HCT116 (cell line): ENCODE data around the gene TMEM132A. TPM values are rescaled to one million over a fixed set of nuclear protein-coding genes. Genes with fewer than 3 reads are reported as not detected.
A peak's percentile ranks its signal among the peaks of the same experiment; 100 is the strongest.

ENCODE experiments used
- ATAC-seq: fragments of 200-7000 bp; cut with Tn5 transposase; 2 replicates; pipeline ENCODE4 v1.9.1; 2020; ENCODE audit warnings: mild to moderate bottlenecking, moderate library complexity
- BruUV-seq: library from RNA; stranded (reverse); fragments of 400-500 nt; replicated peaks from 2 replicates; lab custom pipeline; 2021; lab: Mats Ljungman, UMichigan
- CTCF ChIA-PET: fragments of 300-600 bp; sonication (Branson Sonifier 250); formaldehyde crosslinking; loops from one replicate; lab custom pipeline; 2021; ENCODE audit warnings: antibody characterized with exemption; lab: Charles Lee
- POLR2A ChIA-PET: fragments of 300-600, 350-600 bp; sonication (Branson Sonifier 250); formaldehyde crosslinking; loops from one replicate; lab custom pipeline; 2021; ENCODE audit warnings: antibody characterized with exemption; lab: Charles Lee
- RAD21 ChIA-PET, 2 experiments: fragments of 300-600 bp; sonication (Branson Sonifier 250); formaldehyde crosslinking; loops; one replicate each; lab custom pipeline; 2023; ENCODE audit warnings: low total read pairs in 2 of 2; ENCODE audit not compliant: uncharacterized antibody in 2 of 2, unreplicated experiment in 2 of 2, low non-redundant PET in 1 of 2; lab: Charles Lee
- DNase-seq: peaks from one replicate; pipeline ENCODE4 v3.0.0-alpha.2; 2010; ENCODE audit warnings: low read depth, low spot score
- H2AFZ ChIP-seq: fragments of 200-600 bp; shearing (Covaris generic), sonication (generic); 2 replicates; pipeline ENCODE4 v1.6.1; 2017; ENCODE audit warnings: low read depth, mixed run types, mixed read lengths, antibody characterized with exemption, low read length; ENCODE audit not compliant: poor library complexity, severe bottlenecking
- H3K27ac ChIP-seq: 2 replicates; pipeline ENCODE4 v1.5.1; 2012; ENCODE audit warnings: low read depth, low read length
- H3K27me3 ChIP-seq: fragments of 200-600 bp; sonication (generic); 2 replicates; pipeline ENCODE4 v1.6.1; 2016; ENCODE audit warnings: mixed run types, low read length, mixed read lengths; ENCODE audit not compliant: insufficient read depth
- H3K36me3 ChIP-seq, 2 experiments: fragments of 200-500 bp in 1 of 2; fragments of 200-600 bp in 1 of 2; sonication (Bioruptor generic) in 1 of 2; sonication (generic) in 1 of 2; 2 replicates each; pipeline versions ENCODE4 v1.5.1 to v1.6.1; 2014 to 2016; ENCODE audit warnings: low read length in 2 of 2, inconsistent platforms in 1 of 2, mixed read lengths in 1 of 2, mixed run types in 1 of 2; ENCODE audit not compliant: insufficient read depth in 2 of 2, control insufficient read depth in 1 of 2
- H3K4me1 ChIP-seq, 2 experiments: fragments of 200-600 bp in 1 of 2; sonication (generic) in 1 of 2; 2 replicates each; pipeline versions ENCODE4 v1.5.1 to v1.6.1; 2012 to 2017; ENCODE audit warnings: low read length in 2 of 2, inconsistent platforms in 1 of 2, mild to moderate bottlenecking in 1 of 2, mixed read lengths in 1 of 2, mixed run types in 1 of 2, moderate library complexity in 1 of 2; ENCODE audit not compliant: insufficient read depth in 2 of 2, control insufficient read depth in 1 of 2
- H3K4me2 ChIP-seq: fragments of 200-600 bp; sonication (generic); 2 replicates; pipeline ENCODE4 v1.6.1; 2017; ENCODE audit warnings: mixed run types, low read length, mixed read lengths
- H3K4me3 ChIP-seq, 2 experiments: fragments of 200-600 bp in 1 of 2; sonication (generic) in 1 of 2; replicated peaks in 1 of 2; 2 replicates each; pipeline ENCODE4 v1.5.1; 2011 to 2016; ENCODE audit warnings: low read length in 2 of 2, control low read depth in 1 of 2, low read depth in 1 of 2, mild to moderate bottlenecking in 1 of 2, mixed read lengths in 1 of 2, mixed run types in 1 of 2
- H3K79me2 ChIP-seq: fragments of 200-600 bp; sonication (generic); 2 replicates; pipeline ENCODE4 v1.6.1; 2017; ENCODE audit warnings: mild to moderate bottlenecking, mixed run types, low read length, moderate library complexity, mixed read lengths; ENCODE audit not compliant: insufficient read depth
- H3K9ac ChIP-seq: fragments of 200-600 bp; sonication (generic); 2 replicates; pipeline ENCODE4 v1.6.1; 2016; ENCODE audit warnings: low read length, mixed read lengths
- H3K9me2 ChIP-seq: fragments of 200-600 bp; sonication (generic), shearing (Covaris generic); 2 replicates; pipeline ENCODE4 v1.6.1; 2017; ENCODE audit warnings: mixed run types, mild to moderate bottlenecking, moderate library complexity; ENCODE audit not compliant: insufficient read depth
- H3K9me3 ChIP-seq, 2 experiments: fragments of 200-500 bp in 1 of 2; fragments of 200-600 bp in 1 of 2; sonication (Bioruptor generic) in 1 of 2; sonication (generic) in 1 of 2; 2 replicates each; pipeline ENCODE4 v1.6.1; 2014 to 2017; ENCODE audit warnings: low read length in 2 of 2, mixed read lengths in 2 of 2, inconsistent platforms in 1 of 2, low read depth in 1 of 2, mild to moderate bottlenecking in 1 of 2, mixed run types in 1 of 2, moderate library complexity in 1 of 2; ENCODE audit not compliant: control insufficient read depth in 1 of 2, insufficient read depth in 1 of 2
- H4K20me1 ChIP-seq: fragments of 200-600 bp; sonication (generic), shearing (Covaris generic); 2 replicates; pipeline ENCODE4 v1.6.1; 2017; ENCODE audit warnings: mixed run types, mild to moderate bottlenecking, moderate library complexity; ENCODE audit not compliant: insufficient read depth
- CBX3 ChIP-seq: IDR thresholded peaks from 2 replicates; pipeline ENCODE4 v1.6.1; 2012; ENCODE audit warnings: low read depth
- CEBPB ChIP-seq: IDR thresholded peaks from 2 replicates; pipeline ENCODE4 v1.6.1; 2012; ENCODE audit warnings: low read depth
- POLR2A ChIP-seq: IDR thresholded peaks from 2 replicates; pipeline ENCODE4 v1.7.0; 2011; ENCODE audit warnings: borderline replicate concordance; ENCODE audit not compliant: insufficient read depth, insufficient read length; ENCODE audit errors: extremely low read depth
- SP1 ChIP-seq: IDR thresholded peaks from 2 replicates; pipeline ENCODE4 v1.6.1; 2012; ENCODE audit warnings: low read depth
- TCF7L2 ChIP-seq: IDR thresholded peaks from 2 replicates; pipeline ENCODE4 v1.7.0; 2011; ENCODE audit warnings: borderline replicate concordance, inconsistent platforms; ENCODE audit not compliant: insufficient read depth, insufficient read length; ENCODE audit errors: extremely low read depth
- YY1 ChIP-seq: IDR thresholded peaks from 2 replicates; pipeline ENCODE4 v1.6.1; 2011; ENCODE audit warnings: low read length, low read depth, moderate library complexity, mild to moderate bottlenecking; ENCODE audit not compliant: insufficient replicate concordance; ENCODE audit errors: extremely low read depth
- intact Hi-C: fragments of 100-400 bp; cut with micrococcal nuclease; formaldehyde crosslinking; loops from 2 replicates; pipeline ENCODE4 v1.10.0; 2022
- total RNA-seq: library from RNA; stranded (reverse); gene quantifications from one replicate; pipeline ENCODE4 v1.2.1, GENCODE V29; 2021; ENCODE audit not compliant: unreplicated experiment
- TF ChIP-seq, protein P1 (sequence below): IDR thresholded peaks from 2 replicates; pipeline ENCODE4 v1.6.1; 2012; ENCODE audit warnings: low read depth
- TF ChIP-seq, protein P2 (sequence below), 3 experiments: fragments of 200-600 bp in 1 of 3; sonication (generic) in 1 of 3; IDR thresholded peaks in 2 of 3; conservative IDR thresholded peaks in 1 of 3; 2 replicates each; pipeline ENCODE4 v1.5.1; 2012 to 2017; ENCODE audit warnings: low read depth in 2 of 3, low read length in 2 of 3, antibody characterized with exemption in 1 of 3, borderline replicate concordance in 1 of 3, control low read depth in 1 of 3, mild to moderate bottlenecking in 1 of 3, mixed read lengths in 1 of 3, mixed run types in 1 of 3, moderate library complexity in 1 of 3; ENCODE audit not compliant: insufficient read depth in 1 of 3
- TF ChIP-seq, protein P3 (sequence below): IDR thresholded peaks from 2 replicates; pipeline ENCODE4 v1.6.1; 2011; ENCODE audit warnings: mild to moderate bottlenecking, low read length, moderate library complexity; ENCODE audit not compliant: insufficient replicate concordance; ENCODE audit errors: extremely low read depth

The TMEM132A gene
- total RNA-seq, 1 experiment from 2014 or later = 120 TPM

DNA sequence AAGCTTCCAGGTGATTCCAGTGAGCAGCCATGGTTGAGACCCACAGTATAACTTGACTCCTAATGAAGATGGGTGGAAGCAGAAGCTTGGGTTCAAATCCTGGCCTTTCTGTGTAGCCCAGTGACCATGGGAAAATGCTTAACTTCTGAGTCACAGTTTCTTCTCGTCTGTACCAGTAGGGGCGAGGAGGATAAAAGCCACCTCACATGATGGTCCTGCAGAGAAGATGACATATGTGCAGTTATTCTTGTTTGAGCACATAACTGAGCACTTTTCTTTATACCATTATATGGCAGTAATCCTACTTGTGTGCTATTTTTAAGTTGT is 5.4 kb upstream of the TMEM132A start:
- Histone ChIP-seq H3K9ac (peak overlapping the region; percentile 9; the same call in 1 of the 2 replicates), H3K36me3 (peaks cover 9 to 23% of the 10 kb centered on the region in 2 experiments; a peak in 2 of 4 replicates), H3K4me1 (peaks cover 29 to 65% of the 10 kb centered on the region in 2 experiments), H3K9me2 (no peaks in the 10 kb centered on the region), H3K27ac (no peak overlapping the region), H2AFZ (no peak overlapping the region), H4K20me1 (no peaks in the 10 kb centered on the region; the same call in 1 of the 2 replicates), H3K27me3 (no peaks in the 10 kb centered on the region), H3K79me2 (peaks cover 57% of the 10 kb centered on the region), H3K9me3 (no peaks in the 10 kb centered on the region), H3K4me3 (no peak overlapping the region), H3K4me2 (peak overlapping the region; percentile 61)
- ChIA-PET CTCF (interaction anchor here (1.4 kb wide), 1 partner anchor 20 kb away, joined by 6 read pairs; no protein-coding TSS in a partner anchor), RAD21 (no interaction called here), POLR2A (no interaction called here)
- TF ChIP-seq TCF7L2 (no peak), CEBPB (no peak), SP1 (no peak), POLR2A (no peak), YY1 (no peak), CBX3 (no peak)
- TF ChIP-seq, protein P1, sequence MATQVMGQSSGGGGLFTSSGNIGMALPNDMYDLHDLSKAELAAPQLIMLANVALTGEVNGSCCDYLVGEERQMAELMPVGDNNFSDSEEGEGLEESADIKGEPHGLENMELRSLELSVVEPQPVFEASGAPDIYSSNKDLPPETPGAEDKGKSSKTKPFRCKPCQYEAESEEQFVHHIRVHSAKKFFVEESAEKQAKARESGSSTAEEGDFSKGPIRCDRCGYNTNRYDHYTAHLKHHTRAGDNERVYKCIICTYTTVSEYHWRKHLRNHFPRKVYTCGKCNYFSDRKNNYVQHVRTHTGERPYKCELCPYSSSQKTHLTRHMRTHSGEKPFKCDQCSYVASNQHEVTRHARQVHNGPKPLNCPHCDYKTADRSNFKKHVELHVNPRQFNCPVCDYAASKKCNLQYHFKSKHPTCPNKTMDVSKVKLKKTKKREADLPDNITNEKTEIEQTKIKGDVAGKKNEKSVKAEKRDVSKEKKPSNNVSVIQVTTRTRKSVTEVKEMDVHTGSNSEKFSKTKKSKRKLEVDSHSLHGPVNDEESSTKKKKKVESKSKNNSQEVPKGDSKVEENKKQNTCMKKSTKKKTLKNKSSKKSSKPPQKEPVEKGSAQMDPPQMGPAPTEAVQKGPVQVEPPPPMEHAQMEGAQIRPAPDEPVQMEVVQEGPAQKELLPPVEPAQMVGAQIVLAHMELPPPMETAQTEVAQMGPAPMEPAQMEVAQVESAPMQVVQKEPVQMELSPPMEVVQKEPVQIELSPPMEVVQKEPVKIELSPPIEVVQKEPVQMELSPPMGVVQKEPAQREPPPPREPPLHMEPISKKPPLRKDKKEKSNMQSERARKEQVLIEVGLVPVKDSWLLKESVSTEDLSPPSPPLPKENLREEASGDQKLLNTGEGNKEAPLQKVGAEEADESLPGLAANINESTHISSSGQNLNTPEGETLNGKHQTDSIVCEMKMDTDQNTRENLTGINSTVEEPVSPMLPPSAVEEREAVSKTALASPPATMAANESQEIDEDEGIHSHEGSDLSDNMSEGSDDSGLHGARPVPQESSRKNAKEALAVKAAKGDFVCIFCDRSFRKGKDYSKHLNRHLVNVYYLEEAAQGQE = no peak
- TF ChIP-seq, protein P2, sequence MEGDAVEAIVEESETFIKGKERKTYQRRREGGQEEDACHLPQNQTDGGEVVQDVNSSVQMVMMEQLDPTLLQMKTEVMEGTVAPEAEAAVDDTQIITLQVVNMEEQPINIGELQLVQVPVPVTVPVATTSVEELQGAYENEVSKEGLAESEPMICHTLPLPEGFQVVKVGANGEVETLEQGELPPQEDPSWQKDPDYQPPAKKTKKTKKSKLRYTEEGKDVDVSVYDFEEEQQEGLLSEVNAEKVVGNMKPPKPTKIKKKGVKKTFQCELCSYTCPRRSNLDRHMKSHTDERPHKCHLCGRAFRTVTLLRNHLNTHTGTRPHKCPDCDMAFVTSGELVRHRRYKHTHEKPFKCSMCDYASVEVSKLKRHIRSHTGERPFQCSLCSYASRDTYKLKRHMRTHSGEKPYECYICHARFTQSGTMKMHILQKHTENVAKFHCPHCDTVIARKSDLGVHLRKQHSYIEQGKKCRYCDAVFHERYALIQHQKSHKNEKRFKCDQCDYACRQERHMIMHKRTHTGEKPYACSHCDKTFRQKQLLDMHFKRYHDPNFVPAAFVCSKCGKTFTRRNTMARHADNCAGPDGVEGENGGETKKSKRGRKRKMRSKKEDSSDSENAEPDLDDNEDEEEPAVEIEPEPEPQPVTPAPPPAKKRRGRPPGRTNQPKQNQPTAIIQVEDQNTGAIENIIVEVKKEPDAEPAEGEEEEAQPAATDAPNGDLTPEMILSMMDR (IDR thresholded peaks at IDR 0.05 in 2 of 3, conservative IDR thresholded peaks at IDR 0.05 in 1 of 3; ENCODE audit: borderline replicate concordance in 1 of 3, insufficient read depth in 1 of 3, low read depth in 2 of 3, low read length in 2 of 3) = no peak
- TF ChIP-seq, protein P3, sequence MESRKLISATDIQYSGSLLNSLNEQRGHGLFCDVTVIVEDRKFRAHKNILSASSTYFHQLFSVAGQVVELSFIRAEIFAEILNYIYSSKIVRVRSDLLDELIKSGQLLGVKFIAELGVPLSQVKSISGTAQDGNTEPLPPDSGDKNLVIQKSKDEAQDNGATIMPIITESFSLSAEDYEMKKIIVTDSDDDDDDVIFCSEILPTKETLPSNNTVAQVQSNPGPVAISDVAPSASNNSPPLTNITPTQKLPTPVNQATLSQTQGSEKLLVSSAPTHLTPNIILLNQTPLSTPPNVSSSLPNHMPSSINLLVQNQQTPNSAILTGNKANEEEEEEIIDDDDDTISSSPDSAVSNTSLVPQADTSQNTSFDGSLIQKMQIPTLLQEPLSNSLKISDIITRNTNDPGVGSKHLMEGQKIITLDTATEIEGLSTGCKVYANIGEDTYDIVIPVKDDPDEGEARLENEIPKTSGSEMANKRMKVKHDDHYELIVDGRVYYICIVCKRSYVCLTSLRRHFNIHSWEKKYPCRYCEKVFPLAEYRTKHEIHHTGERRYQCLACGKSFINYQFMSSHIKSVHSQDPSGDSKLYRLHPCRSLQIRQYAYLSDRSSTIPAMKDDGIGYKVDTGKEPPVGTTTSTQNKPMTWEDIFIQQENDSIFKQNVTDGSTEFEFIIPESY = no peak
- intact Hi-C loops = loop anchor here (10.0 kb wide), 1 partner anchor 266 kb away; no protein-coding TSS in a partner anchor
- DNase-seq (no peak), ATAC-seq (no peak)
- BruUV-seq = no TSS peak
